ENCODE measurements around the gene GPR137. TPM values are rescaled to one million over a fixed set of nuclear protein-coding genes. Genes with fewer than 3 reads are reported as not detected.
"Not testable (repeated sequence)": the region's sequence is repeated elsewhere in the genome, so short reads cannot be mapped to it uniquely, and the experiment has no call there.

The GPR137 gene
- total RNA-seq, 1 donor from 2014 or later = 52.5 TPM

DNA sequence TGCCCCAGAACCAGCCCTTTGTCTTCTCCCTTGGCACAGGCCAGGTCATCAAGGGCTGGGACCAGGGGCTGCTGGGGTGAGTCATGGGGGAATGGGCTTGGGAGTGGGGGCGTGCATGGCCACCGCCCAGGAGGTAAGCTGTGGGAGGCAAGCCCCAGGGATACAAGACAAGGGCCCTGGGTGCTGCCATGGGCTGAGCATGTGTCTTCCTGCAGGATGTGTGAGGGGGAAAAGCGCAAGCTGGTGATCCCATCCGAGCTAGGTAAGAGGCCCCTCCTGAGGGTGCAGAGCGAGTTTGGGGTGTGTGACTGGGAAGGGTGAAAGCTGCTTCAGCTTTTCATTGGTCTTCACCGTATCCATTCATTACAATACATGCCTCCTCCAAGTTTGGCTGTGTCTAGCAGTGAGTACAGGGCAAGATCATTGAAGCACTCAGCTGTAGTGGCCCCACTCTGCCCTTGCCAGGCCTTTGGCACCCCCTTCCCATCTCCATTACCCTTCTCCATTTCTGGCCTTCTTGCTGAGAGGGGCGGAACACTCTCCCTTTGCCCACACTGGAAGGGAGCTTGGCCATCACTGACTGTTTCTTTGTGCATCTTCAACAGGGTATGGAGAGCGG, 42.3 kb upstream of the GPR137 start:
- peaks cover 16% of the 10 kb centered on the region for H3K9me3 Mint-ChIP-seq (ENCODE audit: unreplicated experiment)
- H3K27ac Mint-ChIP-seq (ENCODE audit: unreplicated experiment) = peak overlapping the region; percentile 52
- peaks cover 7% of the 10 kb centered on the region for H3K27me3 Mint-ChIP-seq (ENCODE audit: unreplicated experiment)
- DNase-seq = no peak
- peaks cover 8% of the 10 kb centered on the region for H3K4me1 Mint-ChIP-seq (ENCODE audit: low read depth, unreplicated experiment)
- H3K4me3 Mint-ChIP-seq (ENCODE audit: unreplicated experiment) = peak overlapping the region; percentile 47
- TF ChIP-seq, protein P1, sequence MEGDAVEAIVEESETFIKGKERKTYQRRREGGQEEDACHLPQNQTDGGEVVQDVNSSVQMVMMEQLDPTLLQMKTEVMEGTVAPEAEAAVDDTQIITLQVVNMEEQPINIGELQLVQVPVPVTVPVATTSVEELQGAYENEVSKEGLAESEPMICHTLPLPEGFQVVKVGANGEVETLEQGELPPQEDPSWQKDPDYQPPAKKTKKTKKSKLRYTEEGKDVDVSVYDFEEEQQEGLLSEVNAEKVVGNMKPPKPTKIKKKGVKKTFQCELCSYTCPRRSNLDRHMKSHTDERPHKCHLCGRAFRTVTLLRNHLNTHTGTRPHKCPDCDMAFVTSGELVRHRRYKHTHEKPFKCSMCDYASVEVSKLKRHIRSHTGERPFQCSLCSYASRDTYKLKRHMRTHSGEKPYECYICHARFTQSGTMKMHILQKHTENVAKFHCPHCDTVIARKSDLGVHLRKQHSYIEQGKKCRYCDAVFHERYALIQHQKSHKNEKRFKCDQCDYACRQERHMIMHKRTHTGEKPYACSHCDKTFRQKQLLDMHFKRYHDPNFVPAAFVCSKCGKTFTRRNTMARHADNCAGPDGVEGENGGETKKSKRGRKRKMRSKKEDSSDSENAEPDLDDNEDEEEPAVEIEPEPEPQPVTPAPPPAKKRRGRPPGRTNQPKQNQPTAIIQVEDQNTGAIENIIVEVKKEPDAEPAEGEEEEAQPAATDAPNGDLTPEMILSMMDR (IDR thresholded peaks at IDR 0.05; ENCODE audit: partially characterized antibody, unreplicated experiment) = no peak
- no peaks in the 10 kb centered on the region for H3K36me3 Mint-ChIP-seq (ENCODE audit: unreplicated experiment)

DNA sequence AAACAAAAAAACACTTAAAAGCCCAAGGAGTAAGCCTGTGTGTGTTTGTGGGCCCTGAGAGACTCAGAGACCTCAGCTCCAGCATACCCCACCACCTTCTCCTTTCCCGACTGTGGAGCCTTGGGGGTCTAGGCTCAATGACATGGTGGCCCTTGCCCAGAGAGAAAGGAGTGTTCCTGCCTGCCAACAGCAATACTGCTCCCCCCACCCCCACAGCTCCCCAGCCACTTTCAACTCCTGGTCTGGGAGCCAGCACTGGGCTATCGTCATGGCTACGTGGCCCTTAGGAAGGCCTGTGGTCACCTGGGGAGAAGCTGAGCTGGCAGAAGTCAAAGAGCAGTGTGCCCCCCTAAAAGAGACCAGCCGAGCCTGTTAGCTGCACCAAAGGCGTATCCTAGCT, 41.5 kb upstream of the GPR137 start:
- Mint-ChIP-seq H3K4me1 (ENCODE audit: low read depth, unreplicated experiment) (peaks cover 9% of the 10 kb centered on the region), H3K36me3 (ENCODE audit: unreplicated experiment) (no peaks in the 10 kb centered on the region), H3K27ac (ENCODE audit: unreplicated experiment) (peak overlapping the region; percentile 52)

DNA sequence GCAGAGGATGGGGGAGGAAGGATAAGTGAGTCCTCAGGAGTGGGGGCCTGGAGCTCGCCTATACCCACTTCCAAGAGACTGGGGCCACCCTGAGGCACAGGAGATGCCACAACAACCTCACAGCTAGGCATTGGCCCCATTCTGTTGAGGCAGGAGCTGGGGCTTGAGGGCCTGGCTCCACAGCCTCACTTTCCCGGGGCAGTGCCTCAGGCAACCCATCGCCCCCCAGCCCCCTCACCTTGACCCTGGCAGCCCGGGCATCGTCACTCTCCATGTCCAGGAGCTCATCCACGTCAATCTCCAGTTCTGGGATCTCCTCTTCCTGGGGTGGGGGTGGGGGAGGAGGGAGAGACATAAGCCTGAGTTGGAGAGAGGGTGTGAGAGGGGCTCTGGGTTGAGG, 40.7 kb upstream of the GPR137 start:
- Mint-ChIP-seq H3K9me3 (ENCODE audit: unreplicated experiment) (peaks cover 18% of the 10 kb centered on the region), H3K4me1 (ENCODE audit: low read depth, unreplicated experiment) (peaks cover 9% of the 10 kb centered on the region), H3K36me3 (ENCODE audit: unreplicated experiment) (no peaks in the 10 kb centered on the region)

More for the DNA sequence above, 41.5 kb upstream of the GPR137 start:
- Mint-ChIP-seq H3K4me3 (ENCODE audit: unreplicated experiment) (peak overlapping the region; percentile 47), H3K9me3 (ENCODE audit: unreplicated experiment) (peaks cover 17% of the 10 kb centered on the region), H3K27me3 (ENCODE audit: unreplicated experiment) (peaks cover 11% of the 10 kb centered on the region)
- no peak for DNase-seq
- TF ChIP-seq, protein P1 (IDR thresholded peaks at IDR 0.05; ENCODE audit: partially characterized antibody, unreplicated experiment) = no peak

DNA sequence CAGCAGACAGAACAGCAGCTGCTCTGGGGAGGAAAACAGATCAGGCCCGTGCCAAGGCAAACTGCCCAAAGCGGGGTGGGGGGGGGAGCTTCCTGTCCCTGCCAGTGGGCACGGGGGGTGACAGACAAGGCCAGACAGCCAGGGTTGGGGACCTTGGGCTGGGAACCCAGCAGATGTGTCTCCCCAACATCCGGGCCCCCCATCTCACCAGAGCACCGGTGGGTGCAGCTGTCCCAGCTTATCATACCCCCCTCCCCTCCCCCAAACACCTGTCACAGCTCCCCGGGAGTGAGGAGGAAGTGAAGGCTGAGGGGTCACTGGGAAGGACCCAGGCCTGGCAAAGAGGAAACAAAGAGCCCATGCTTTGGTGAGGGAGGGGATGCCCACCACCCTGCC, 40.2 kb upstream of the GPR137 start:
- peaks cover 19% of the 10 kb centered on the region for H3K9me3 Mint-ChIP-seq (ENCODE audit: unreplicated experiment)
- H3K27ac Mint-ChIP-seq (ENCODE audit: unreplicated experiment) = peak overlapping the region; percentile 77
- DNase-seq = no peak
- no peaks in the 10 kb centered on the region for H3K36me3 Mint-ChIP-seq (ENCODE audit: unreplicated experiment)
- peaks cover 7% of the 10 kb centered on the region for H3K27me3 Mint-ChIP-seq (ENCODE audit: unreplicated experiment)
- peaks cover 8% of the 10 kb centered on the region for H3K4me1 Mint-ChIP-seq (ENCODE audit: low read depth, unreplicated experiment)
- peak overlapping the region; percentile 88 for H3K4me3 Mint-ChIP-seq (ENCODE audit: unreplicated experiment)
- TF ChIP-seq, protein P1 (IDR thresholded peaks at IDR 0.05; ENCODE audit: partially characterized antibody, unreplicated experiment) = no peak

More for the DNA sequence above, 40.7 kb upstream of the GPR137 start:
- Mint-ChIP-seq H3K27me3 (ENCODE audit: unreplicated experiment) (peaks cover 11% of the 10 kb centered on the region), H3K27ac (ENCODE audit: unreplicated experiment) (no peak overlapping the region), H3K4me3 (ENCODE audit: unreplicated experiment) (peak overlapping the region; percentile 88)
- TF ChIP-seq, protein P1 (IDR thresholded peaks at IDR 0.05; ENCODE audit: partially characterized antibody, unreplicated experiment) = no peak
- DNase-seq = no peak

DNA sequence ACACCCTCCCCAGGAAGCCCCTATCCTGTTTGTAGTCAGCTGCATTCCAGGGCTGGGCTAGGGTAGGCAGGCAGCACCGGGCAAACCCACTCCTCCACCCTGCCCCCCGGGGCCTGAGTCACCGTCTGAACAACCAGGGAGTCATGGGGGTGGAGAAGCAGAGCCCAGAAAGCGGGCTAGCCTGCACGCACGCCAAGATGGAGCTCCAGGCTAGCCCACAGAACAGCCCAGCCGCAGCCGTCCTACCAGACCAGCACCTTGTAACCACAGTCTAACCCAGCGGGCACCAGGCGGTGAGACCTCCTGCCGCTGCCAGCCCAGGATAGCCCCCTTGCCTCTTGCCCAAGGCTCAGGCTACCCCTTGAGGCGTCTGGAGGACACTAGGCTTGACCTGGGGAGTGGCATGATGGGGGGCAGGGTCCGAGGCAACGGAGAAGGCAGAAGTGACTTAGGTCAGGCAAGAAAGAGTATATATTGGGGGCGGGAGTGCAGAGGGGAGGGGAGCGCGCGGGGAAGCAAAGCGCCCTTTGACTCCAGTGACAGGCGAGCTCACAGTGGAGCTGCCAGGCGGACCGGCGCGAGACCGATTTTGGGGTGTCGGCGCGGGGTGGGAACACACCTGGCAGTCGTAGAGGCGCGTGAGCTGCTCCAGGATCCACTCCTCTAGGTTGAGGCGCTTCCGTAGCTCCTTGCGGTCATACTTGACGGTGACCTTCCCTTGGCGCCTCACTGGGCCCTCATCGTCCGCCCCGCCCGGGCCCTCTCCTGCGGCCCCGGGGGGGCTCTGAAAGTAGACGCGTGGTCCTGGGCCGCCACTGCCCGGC, 39.6 kb upstream of the GPR137 start:
- H3K9me3 Mint-ChIP-seq (ENCODE audit: unreplicated experiment) = peaks cover 19% of the 10 kb centered on the region
- H3K27ac Mint-ChIP-seq (ENCODE audit: unreplicated experiment) = peak overlapping the region; percentile 77
- peak overlapping the region; percentile 88 for H3K4me3 Mint-ChIP-seq (ENCODE audit: unreplicated experiment)
- peak; percentile 70 for DNase-seq
- TF ChIP-seq, protein P1 (IDR thresholded peaks at IDR 0.05; ENCODE audit: partially characterized antibody, unreplicated experiment) = no peak
- H3K27me3 Mint-ChIP-seq (ENCODE audit: unreplicated experiment) = peaks cover 6% of the 10 kb centered on the region
- peaks cover 7% of the 10 kb centered on the region for H3K4me1 Mint-ChIP-seq (ENCODE audit: low read depth, unreplicated experiment)
- H3K36me3 Mint-ChIP-seq (ENCODE audit: unreplicated experiment) = no peaks in the 10 kb centered on the region

- H3K4me3 Mint-ChIP-seq (ENCODE audit: unreplicated experiment); H3K27ac Mint-ChIP-seq (ENCODE audit: unreplicated experiment); H3K4me1 Mint-ChIP-seq (ENCODE audit: low read depth, unreplicated experiment); H3K27me3 Mint-ChIP-seq (ENCODE audit: unreplicated experiment); DNase-seq; H3K36me3 Mint-ChIP-seq (ENCODE audit: unreplicated experiment): not testable (repeated sequence)
- peaks cover 19% of the 10 kb centered on the region for H3K9me3 Mint-ChIP-seq (ENCODE audit: unreplicated experiment)
Observed at GRCh38 chr11:64246621-64246870, 39.1 kb upstream of the GPR137 start.

Measured in glutamatergic neuron (in vitro differentiated cells).